ELF-1 (cell line): ENCODE data around the gene KCNG4.

Experiments used
- DNase-seq: peaks from one replicate; pipeline ENCODE4 v3.0.0-alpha.2; 2016; ENCODE audit warnings: low read depth, low spot score

The KCNG4 gene

DNA sequence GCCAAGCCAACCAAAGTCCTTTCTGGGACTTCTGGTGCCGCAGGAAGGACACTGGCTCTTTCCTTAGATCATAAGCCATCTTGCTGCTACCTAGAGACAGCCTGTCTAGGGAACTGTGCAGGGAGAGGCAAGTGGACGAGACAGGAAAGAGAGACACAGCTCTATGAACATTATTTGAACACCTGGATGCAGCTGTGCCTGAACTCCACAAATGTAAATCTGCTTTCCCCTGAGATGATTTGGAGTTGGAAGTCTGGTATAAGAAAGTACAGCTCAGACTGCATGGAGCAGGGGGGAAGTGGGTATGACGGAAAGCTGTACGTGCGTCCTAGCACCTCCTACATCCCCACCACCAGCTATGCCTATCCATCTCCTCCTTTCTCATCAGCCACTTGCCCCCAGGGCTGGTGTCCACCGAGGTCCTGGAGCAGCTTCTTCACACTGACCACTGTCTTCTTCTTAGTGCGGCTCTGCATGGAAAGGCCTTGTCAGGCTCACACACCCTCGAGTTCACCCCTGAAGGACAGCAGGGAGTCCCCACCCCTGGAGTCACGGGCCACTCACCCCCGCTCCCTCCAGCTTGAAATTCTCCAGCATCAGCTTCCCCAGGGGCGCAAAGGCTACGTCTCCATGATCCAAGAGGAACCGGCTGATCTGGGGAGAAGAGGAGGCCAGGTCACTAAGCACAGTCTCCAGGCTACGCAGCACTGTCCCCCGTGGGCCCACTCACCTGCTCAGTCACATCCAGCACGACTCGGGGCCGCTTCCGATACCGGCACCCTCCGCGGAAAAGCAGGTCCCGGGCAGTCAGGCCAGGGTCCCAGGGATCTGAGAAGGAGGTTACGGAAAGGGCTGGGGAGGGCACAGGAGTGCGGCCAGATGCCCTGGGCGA is 56.9 kb downstream of the KCNG4 start:
- DNase-seq: no peak

DNA sequence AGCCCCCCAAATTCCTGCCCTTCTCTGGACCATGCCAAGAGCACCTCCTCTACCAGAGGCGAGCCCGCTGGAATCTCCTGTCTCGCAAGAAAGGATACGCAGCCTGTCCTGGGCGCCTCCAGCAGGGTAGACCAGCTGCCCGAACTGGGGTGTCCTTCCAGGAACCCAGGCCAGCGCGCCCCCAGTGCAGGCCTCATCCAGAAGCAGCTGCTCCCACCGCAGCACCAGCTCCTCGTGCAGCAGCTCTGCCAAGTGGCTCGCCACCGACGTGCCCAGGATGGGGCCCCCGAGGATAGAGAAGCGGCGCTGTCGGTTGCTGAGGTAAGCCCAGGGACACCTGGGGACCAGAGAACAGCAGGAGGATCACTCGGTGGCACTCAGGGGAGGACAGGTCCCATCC is 57.7 kb downstream of the KCNG4 start:
- no peak for DNase-seq

DNA sequence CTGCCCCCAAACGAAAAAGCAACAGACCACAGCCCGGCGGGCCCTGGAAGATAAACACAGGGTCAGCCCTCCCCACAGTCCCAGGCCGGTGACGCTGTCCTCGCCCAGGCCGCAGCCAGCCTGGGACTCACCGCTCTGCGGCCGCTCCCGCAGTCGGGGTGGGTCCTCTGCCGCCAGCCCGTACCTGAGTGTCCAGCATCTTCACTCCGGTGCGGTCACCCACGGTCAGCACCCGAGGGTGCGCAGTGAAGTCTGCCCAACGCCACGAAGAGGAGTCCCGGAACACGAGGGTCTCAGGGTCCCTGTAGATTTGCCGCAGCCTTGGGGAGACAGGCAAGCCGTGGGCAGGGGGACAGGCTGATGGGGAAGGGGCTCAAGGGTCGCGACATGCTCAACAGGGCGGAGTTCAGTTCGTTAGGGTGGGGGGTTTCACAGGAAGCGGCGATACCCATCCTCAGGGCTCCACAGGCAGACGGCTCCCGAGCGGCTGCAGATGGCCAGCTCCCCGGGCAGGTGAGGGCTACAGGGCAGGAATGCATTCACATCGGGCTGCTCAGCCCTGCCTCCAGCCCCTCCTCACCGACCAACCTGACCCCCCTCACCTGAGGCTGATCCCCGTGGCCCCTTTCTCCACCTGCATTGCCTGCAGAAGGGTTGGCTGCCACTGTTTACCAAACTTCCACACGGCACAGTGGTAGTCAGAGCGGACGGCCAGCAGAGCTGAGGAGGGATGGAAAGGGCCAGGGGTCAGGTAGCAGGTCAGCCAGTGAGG is 58.5 kb downstream of the KCNG4 start:
- no peak for DNase-seq

DNA sequence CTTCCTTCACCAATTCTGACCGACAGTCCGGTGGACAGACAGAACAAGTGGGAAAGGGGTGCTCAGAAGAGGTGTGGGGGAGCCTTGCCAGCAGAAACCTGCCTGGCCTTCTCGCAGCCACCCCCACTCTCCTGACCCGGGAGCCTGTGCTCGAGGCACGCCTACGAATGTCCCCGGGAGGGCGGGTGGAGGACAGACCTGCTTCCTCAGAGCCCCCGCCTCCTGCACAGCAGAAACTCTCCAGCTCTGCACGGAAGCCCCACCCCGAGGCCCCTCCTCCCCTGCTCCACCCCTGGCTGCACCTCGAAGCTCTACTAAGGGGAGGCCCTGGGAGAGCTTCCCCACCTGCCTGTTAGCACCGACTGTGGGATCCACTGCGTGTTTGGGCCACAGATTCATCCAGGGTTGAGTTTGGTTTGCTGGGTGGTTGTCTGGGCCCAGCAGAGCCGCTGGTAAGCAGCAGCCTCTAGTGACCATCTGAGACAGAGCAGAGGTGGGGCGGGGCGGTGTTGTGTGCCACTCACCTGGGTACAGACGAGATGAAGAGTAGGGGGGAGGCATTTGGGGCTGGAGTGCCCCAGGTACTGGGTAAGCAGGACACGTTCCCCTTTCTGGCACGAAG is 59.2 kb downstream of the KCNG4 start:
- no peak for DNase-seq

DNA sequence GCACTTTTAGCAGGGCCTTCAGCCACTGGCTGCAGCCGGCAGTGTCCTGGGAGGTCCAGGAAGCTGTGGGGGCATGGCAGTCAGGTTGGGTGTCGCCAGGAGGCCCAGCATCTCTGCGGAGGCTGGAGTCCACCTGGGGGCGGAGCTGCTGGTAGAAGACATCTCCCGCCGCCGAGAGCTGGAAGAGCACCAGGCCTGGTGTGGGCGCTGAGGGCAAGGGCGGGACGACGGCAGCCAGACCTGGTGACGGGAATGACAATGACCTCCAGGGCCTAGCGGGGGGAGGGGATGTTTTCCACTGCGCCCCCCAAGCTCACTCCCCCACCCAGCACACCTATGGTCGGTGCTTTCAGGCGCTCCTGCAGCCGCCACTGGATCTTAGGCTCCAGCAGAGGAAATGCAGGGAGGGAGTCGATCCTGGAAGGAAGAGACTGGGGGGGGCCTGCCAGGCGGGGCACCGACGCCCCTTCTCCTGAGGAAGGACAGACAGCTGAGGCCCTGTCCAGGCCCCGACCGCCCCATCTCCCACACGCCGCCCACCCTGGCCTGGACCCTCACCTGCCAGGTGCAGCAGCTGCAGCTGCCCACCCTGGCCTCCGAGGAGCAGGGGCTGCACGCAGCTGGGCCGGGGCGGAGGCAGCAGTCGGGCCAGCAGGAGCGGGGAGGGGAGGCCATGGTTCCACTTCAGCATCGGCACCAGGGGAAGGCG is 60.0 kb downstream of the KCNG4 start:
- DNase-seq: no peak

DNA sequence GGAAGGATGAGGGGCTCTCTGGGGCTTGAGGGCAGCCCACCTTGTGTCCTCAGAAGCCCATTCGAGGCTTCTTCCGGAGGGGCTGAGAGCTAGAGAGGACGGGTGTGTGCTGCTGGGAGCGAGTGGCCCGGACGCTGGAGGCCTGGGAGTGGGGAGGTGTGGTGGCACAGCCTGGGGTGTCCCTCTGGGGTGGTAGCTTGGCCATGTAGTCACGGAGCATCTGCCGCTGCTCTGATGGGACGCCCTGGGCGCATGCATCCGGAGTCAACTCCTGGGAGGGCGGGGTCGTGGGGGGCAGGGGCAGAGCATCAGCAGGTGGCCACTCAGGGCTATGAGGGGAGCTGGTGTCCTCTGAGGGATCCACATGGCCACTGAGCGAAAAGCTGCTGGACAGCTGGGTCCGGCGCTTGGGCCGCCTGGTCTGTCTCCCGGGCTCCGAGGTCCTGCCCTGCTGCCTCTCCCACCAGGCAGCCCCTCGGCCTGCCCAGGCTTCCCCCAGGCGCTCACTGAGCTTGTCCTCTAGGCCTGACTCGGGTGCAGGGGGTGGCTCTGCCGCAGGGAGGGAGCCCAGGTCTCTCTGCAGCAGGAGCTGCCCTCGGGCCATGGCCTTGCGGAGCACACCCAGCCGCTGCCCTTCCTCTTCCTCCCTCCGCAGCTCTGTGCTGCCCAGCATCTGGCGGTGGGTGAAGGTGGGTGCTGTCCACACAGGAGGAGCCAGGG is 60.8 kb downstream of the KCNG4 start:
- no peak for DNase-seq

DNA sequence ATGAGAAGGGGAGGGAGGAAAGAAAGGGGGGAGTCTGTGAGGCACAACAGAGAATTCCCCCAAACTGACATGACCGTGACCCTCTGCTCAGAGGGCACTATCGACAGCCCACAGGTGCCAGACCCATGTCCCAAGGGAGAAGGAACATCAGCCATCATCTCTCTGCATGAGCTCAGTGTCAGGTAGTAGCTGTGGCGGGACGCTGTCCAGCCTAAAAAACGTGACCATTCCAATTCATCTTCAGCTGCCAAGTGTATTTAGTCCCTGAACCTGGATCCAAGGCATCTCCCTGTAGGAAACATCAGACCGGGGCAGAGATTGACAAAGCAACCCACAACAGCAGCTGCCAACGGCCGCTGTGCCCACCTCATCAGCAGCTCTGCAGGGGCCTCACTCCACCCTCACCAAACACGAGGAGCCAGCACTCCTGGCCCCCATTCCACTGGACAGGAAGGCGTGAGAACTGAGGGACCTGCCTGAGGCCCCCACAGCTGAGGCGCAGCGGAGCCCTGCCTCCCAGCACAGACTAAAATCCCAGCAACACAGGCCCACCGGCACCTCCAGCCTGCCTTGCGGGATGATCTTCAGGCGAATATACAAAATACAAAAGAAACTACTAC is 61.6 kb downstream of the KCNG4 start:
- DNase-seq: no peak

DNA sequence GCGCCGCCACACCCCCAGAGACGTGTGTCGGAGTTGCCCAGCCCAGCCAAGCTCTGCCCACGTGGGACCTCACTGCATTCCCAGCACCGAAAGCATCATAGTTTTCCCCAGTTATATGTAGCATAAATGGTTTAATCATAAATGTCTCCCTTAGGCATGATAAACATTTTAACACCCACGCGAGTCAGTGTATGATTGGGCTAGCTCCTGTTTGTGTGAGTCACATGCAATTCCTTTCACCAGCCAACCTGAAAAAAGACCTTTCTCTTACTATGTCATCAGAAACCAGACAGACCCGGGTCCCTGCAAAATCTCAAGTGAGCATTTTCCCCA is 62.1 kb downstream of the KCNG4 start:
- DNase-seq: no peak

DNA sequence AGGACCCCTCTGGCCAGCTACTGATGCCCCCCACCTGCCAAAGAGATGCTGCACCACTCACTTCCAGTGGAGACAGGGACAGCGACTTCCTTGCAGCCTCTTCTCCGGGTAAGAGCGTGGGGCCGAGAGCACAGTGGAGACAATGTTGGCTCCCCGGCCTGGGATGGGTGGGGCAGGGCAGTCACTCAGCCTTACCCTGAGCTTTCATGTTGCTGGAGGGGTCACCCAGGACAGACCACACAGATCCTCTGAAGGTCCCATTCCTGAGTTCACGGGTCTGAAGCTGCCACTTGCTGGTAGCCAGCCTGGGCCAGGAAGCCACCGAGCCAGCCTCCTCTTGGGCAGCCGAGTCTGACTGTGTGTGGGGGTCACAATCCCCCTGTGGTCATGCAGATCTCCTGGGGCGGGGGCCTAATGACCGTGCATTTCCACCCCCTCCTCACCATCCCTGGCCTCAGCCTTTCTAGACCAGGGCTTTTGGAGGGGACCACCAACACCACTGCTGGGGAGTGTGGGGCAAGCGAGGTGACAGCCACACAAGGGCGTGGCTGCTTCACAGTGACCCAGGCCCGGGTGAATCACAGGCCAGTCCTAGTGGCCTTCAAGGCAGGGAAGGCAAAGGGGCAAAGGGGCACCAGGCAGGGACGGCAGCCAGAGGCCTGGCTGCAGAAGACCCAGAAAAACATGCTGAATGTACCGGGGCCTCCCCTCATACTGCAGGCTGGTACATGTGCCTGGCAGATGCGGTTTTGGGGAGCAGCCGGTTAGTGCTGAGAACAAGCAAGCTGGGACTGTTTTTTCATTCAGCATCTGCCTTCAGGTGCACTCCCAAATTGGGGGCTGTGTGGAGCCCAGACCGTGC is 63.4 kb downstream of the KCNG4 start:
- no peak for DNase-seq

DNA sequence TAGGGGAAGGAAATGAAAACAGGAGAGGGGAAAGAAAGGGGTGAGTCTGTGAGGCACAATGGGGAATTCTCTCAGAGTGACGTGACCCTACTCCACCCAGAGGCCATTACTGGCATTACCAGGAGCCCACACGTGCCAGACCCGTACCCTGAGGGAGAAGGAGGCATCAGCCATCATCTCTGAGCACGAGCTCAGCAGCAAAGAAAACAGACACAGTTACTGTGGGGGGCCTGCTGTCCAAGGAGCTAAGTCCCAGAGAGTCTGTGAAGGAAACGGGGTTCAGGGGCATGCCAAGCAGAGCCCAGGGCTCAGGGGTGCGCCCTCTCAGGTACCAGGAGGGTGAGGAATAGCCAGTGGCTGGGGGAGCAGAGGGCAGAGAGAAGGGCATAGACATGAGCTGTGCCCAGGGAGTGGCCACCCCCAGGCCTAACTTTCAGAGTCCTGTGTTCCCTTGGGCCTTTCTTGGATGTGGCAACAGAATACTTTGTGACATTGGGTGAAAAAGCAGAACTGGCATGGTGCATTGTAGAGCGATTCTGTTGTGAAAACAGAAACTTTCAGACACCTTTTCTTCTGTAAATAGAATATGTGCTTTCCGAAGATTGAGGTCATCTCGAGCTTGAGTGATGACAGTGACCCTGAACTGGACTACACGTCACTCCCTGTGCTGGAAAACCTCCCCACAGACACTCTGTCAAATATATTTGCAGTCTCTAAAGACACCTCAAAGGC is 64.3 kb downstream of the KCNG4 start:
- peak; percentile 68 for DNase-seq

DNA sequence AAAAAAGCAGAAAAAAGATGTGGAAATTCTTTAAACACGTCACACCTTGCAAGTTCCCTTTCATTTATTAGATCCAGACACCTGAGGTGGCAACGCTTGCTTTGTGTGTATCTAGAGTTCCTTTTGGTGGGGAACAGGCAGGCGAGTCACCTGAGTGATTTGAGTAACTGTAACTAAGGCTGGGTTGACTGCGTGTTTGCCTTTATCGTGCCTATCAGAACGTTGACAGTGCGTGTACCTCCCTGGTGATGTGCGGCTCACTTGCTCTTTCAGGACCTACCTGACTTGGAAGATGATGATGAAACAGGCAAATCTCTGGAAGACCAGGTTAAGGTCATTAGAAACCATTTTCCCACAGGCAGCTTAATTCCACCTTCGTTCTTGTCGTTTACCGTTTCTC is 65.4 kb downstream of the KCNG4 start:
- no peak for DNase-seq

DNA sequence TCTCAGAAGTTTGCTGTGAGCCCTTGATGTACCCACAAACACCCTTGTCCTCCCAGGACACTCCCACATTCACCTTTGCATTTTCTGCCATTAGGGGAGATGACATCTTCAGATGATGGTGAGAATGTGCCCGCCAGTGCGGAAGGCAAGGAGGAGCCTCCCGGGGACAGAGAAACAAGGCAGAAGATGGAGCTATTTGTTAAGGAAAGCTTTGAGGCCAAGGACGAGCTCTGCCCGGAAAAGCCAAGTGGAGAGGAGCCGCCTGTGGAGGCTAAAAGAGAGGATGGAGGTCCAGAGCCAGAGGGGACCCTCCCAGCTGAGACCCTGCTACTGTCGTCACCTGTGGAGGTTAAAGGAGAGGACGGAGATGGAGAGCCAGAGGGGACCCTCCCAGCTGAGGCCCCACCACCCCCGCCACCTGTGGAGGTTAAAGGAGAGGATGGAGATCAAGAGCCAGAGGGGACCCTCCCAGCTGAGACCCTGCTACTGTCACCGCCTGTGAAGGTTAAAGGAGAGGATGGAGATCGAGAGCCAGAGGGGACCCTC is 70.0 kb downstream of the KCNG4 start:
- DNase-seq: no peak
